Ovary (tissue), 3 donors: ENCODE data around the gene VGLL4.

Experiments used
- CTCF ChIP-seq, 3 donors: fragments of 450-650 bp in 2 of 3; fragments of 200-600 bp in 1 of 3; IDR thresholded peaks; one replicate each; pipeline versions ENCODE4 v1.5.1 to v1.8.0; 2016 to 2022; ENCODE audit warnings: antibody characterized with exemption in 3 of 3, mild to moderate bottlenecking in 1 of 3
- POLR2A ChIP-seq: fragments of 450-650 bp; IDR thresholded peaks from one replicate; pipeline ENCODE4 v1.6.1; 2017; ENCODE audit warnings: antibody characterized with exemption, mild to moderate bottlenecking, moderate library complexity
- donor health status: DM: no; HTN: no; CAD: no.

DNA sequence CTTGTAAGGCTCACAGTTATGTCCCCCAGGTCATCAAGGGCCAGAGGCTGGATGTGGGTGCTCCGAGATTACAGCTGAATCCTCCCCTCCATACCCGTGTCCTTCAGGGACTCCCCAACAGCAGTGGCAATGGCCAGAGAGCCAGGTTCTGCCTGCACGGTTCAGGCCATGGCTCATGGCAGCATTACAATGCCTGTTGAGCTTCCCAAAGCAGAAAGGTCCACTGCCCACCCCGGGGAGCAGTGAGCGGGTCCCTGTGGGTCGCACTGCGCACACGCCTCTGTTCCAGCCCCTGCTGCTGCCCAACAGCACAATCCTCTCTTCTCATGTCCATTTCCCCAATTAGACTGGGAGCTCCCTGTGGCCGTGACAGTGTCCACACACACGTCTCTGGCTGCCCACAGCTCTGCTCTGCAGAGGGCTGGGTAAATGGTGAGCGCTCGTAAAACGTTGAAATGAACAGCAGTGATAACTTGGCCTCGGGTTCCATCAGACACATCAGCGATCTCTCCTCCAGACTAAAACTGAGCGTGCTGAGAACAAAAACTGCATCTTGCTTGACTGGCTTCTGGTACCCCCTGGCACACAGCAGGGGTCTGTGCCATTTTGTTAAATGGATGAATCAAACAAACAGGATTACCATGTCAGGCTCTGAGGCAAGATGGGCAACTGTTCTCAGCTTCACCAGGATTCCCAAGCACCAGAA is 80.4 kb downstream of the VGLL4 start:
- no peak for TF ChIP-seq POLR2A
- no peak for TF ChIP-seq CTCF (IDR thresholded peaks at IDR 0.05)
